HEK293 (cell line): ENCODE measurements around the gene LACTBL1.

Source experiments
- CTCF ChIA-PET: fragments of 350-600 bp; formaldehyde crosslinking; extraction: SDS; loops from one replicate; lab custom pipeline; 2021; ENCODE audit warnings: antibody characterized with exemption; lab: Yijun Ruan, JAX
- POLR2A ChIA-PET: fragments of 300-600 bp; formaldehyde crosslinking; extraction: SDS; loops from one replicate; lab custom pipeline; 2020; ENCODE audit warnings: antibody characterized with exemption, inconsistent platforms; lab: Yijun Ruan, JAX
- H3K27ac ChIP-seq: fragments of 200-500 bp; sonication (Bioruptor generic); 2 replicates; pipeline ENCODE4 v1.5.1; 2014; ENCODE audit warnings: low read depth, low read length, control low read depth, inconsistent platforms; ENCODE audit errors: extremely low read depth
- H3K36me3 ChIP-seq, 2 experiments: fragments of 200-500 bp in 1 of 2; sonication (Bioruptor generic) in 1 of 2; 1 replicate in 1 of 2; 2 replicates in 1 of 2; pipeline ENCODE4 v1.5.1; 2014 to 2017; ENCODE audit warnings: inconsistent platforms in 2 of 2, low read length in 2 of 2; ENCODE audit not compliant: control insufficient read depth in 2 of 2, insufficient read depth in 1 of 2
- H3K4me1 ChIP-seq: fragments of 200-500 bp; sonication (Bioruptor generic); 2 replicates; pipeline ENCODE4 v1.5.1; 2014; ENCODE audit warnings: mild to moderate bottlenecking, low read length, inconsistent platforms; ENCODE audit not compliant: control insufficient read depth, insufficient read depth
- H3K4me3 ChIP-seq: 2 replicates; pipeline ENCODE4 v1.5.1; 2011; ENCODE audit warnings: low read depth, mild to moderate bottlenecking, control low read depth, low read length, moderate library complexity
- H3K9me3 ChIP-seq: fragments of 200-500 bp; sonication (Bioruptor generic); 2 replicates; pipeline ENCODE4 v1.5.1; 2014; ENCODE audit warnings: low read depth, low read length, inconsistent platforms; ENCODE audit not compliant: control insufficient read depth, insufficient read depth
- CTCF ChIP-seq: fragments of 450-650 bp; formaldehyde crosslinking; IDR thresholded peaks from 2 replicates; pipeline ENCODE4 v1.5.1; 2016; ENCODE audit warnings: missing biosample characterization, missing genetic modification characterization
- REST ChIP-seq: fragments of 450-650 bp; formaldehyde crosslinking; IDR thresholded peaks from 2 replicates; pipeline ENCODE4 v1.5.1; 2016; ENCODE audit warnings: missing biosample characterization, missing genetic modification characterization
- TRIM28 ChIP-seq: IDR thresholded peaks from 2 replicates; pipeline ENCODE4 v1.6.1; 2011; ENCODE audit warnings: low read length, control low read depth, borderline replicate concordance
- WT1 ChIP-seq: fragments of 450-650 bp; formaldehyde crosslinking; IDR thresholded peaks from 2 replicates; pipeline ENCODE4 v1.5.1; 2016; ENCODE audit warnings: missing biosample characterization, missing genetic modification characterization
- YY1 ChIP-seq: fragments of 450-650 bp; formaldehyde crosslinking; IDR thresholded peaks from 2 replicates; pipeline ENCODE4 v1.5.1; 2018; ENCODE audit warnings: missing biosample characterization, missing genetic modification characterization
- ZNF132 ChIP-seq: fragments of 450-650 bp; formaldehyde crosslinking; IDR thresholded peaks from 2 replicates; pipeline ENCODE4 v1.5.1; 2017; ENCODE audit warnings: missing biosample characterization, missing genetic modification characterization, borderline replicate concordance
- ZNF133 ChIP-seq: fragments of 450-650 bp; formaldehyde crosslinking; IDR thresholded peaks from 2 replicates; pipeline ENCODE4 v1.5.1; 2016; ENCODE audit warnings: missing biosample characterization, missing genetic modification characterization
- ZNF140 ChIP-seq: fragments of 450-650 bp; formaldehyde crosslinking; IDR thresholded peaks from 2 replicates; pipeline ENCODE4 v1.5.1; 2016; ENCODE audit warnings: missing biosample characterization, missing genetic modification characterization
- ZNF175 ChIP-seq: fragments of 450-650 bp; formaldehyde crosslinking; IDR thresholded peaks from 2 replicates; pipeline ENCODE4 v1.5.1; 2016; ENCODE audit warnings: missing biosample characterization, missing genetic modification characterization
- ZNF324 ChIP-seq: fragments of 450-650 bp; formaldehyde crosslinking; IDR thresholded peaks from 2 replicates; pipeline ENCODE4 v1.5.1; 2016; ENCODE audit warnings: missing biosample characterization, missing genetic modification characterization
- ZNF37A ChIP-seq: fragments of 450-650 bp; IDR thresholded peaks from 2 replicates; pipeline ENCODE4 v1.5.1; 2018; ENCODE audit warnings: missing biosample characterization, missing genetic modification characterization
- ZNF501 ChIP-seq: fragments of 450-650 bp; formaldehyde crosslinking; IDR thresholded peaks from 2 replicates; pipeline ENCODE4 v1.5.1; 2016; ENCODE audit warnings: missing biosample characterization, missing genetic modification characterization
- ZNF529 ChIP-seq: fragments of 450-650 bp; formaldehyde crosslinking; IDR thresholded peaks from 2 replicates; pipeline ENCODE4 v1.5.1; 2017; ENCODE audit warnings: missing genetic modification characterization, missing biosample characterization; ENCODE audit not compliant: insufficient replicate concordance
- ZNF555 ChIP-seq: fragments of 450-650 bp; formaldehyde crosslinking; conservative IDR thresholded peaks from 2 replicates; pipeline ENCODE4 v1.5.1; 2017; ENCODE audit warnings: missing biosample characterization, mild to moderate bottlenecking, missing genetic modification characterization, inconsistent platforms
- ZNF560 ChIP-seq: fragments of 450-650 bp; formaldehyde crosslinking; IDR thresholded peaks from 2 replicates; pipeline ENCODE4 v1.5.1; 2017; ENCODE audit warnings: missing biosample characterization, missing genetic modification characterization, borderline replicate concordance
- ZNF623 ChIP-seq: fragments of 450-650 bp; formaldehyde crosslinking; IDR thresholded peaks from 2 replicates; pipeline ENCODE4 v1.5.1; 2016; ENCODE audit warnings: missing biosample characterization, missing genetic modification characterization
- ZNF664 ChIP-seq: fragments of 450-650 bp; formaldehyde crosslinking; IDR thresholded peaks from 2 replicates; pipeline ENCODE4 v1.5.1; 2016; ENCODE audit warnings: missing biosample characterization, missing genetic modification characterization
- TF ChIP-seq, protein P1 (sequence below): fragments of 450-650 bp; formaldehyde crosslinking; IDR thresholded peaks from 2 replicates; pipeline ENCODE4 v1.5.1; 2016; ENCODE audit warnings: missing biosample characterization, missing genetic modification characterization, borderline replicate concordance
- TF ChIP-seq, protein P2 (sequence below): fragments of 450-650 bp; formaldehyde crosslinking; IDR thresholded peaks from 2 replicates; pipeline ENCODE4 v1.5.1; 2017; ENCODE audit warnings: missing biosample characterization, missing genetic modification characterization

Gene LACTBL1

GRCh38 chr1:22913421-22914141, 59.1 kb downstream of the LACTBL1 start (continued):
- TF ChIP-seq ZNF560 (tag by site-specific recombination) (no peak), TRIM28 (no peak), CTCF (no peak), ZNF175 (tag by site-specific recombination) (no peak)

GRCh38 chr1:22912311-22912710, 60.4 kb downstream of the LACTBL1 start:
- ChIA-PET CTCF (interaction anchor here (0.6 to 1.3 kb wide), 3 partner anchors 8 to 62 kb away, joined by 3 to 4 read pairs (median 3); no protein-coding TSS in a partner anchor), POLR2A (no interaction called here)
- no peak overlapping the region for H3K4me3 ChIP-seq
- no peaks in the 10 kb centered on the region for H3K9me3 ChIP-seq
- TF ChIP-seq YY1 (tag by site-specific recombination): no peak
- TF ChIP-seq ZNF37A (tag by site-specific recombination): no peak
- TF ChIP-seq, protein P1, sequence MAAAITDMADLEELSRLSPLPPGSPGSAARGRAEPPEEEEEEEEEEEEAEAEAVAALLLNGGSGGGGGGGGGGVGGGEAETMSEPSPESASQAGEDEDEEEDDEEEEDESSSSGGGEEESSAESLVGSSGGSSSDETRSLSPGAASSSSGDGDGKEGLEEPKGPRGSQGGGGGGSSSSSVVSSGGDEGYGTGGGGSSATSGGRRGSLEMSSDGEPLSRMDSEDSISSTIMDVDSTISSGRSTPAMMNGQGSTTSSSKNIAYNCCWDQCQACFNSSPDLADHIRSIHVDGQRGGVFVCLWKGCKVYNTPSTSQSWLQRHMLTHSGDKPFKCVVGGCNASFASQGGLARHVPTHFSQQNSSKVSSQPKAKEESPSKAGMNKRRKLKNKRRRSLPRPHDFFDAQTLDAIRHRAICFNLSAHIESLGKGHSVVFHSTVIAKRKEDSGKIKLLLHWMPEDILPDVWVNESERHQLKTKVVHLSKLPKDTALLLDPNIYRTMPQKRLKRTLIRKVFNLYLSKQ: no peak
- TF ChIP-seq, protein P2, sequence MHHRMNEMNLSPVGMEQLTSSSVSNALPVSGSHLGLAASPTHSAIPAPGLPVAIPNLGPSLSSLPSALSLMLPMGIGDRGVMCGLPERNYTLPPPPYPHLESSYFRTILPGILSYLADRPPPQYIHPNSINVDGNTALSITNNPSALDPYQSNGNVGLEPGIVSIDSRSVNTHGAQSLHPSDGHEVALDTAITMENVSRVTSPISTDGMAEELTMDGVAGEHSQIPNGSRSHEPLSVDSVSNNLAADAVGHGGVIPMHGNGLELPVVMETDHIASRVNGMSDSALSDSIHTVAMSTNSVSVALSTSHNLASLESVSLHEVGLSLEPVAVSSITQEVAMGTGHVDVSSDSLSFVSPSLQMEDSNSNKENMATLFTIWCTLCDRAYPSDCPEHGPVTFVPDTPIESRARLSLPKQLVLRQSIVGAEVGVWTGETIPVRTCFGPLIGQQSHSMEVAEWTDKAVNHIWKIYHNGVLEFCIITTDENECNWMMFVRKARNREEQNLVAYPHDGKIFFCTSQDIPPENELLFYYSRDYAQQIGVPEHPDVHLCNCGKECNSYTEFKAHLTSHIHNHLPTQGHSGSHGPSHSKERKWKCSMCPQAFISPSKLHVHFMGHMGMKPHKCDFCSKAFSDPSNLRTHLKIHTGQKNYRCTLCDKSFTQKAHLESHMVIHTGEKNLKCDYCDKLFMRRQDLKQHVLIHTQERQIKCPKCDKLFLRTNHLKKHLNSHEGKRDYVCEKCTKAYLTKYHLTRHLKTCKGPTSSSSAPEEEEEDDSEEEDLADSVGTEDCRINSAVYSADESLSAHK (tag by site-specific recombination): no peak
- no peak for TF ChIP-seq WT1 (tag by site-specific recombination)
- no peak overlapping the region for H3K27ac ChIP-seq
- no peaks in the 10 kb centered on the region for H3K4me1 ChIP-seq
- H3K36me3 ChIP-seq: peaks cover 0 to 22% of the 10 kb centered on the region in 2 experiments; a peak in 2 of 3 replicates

DNA sequence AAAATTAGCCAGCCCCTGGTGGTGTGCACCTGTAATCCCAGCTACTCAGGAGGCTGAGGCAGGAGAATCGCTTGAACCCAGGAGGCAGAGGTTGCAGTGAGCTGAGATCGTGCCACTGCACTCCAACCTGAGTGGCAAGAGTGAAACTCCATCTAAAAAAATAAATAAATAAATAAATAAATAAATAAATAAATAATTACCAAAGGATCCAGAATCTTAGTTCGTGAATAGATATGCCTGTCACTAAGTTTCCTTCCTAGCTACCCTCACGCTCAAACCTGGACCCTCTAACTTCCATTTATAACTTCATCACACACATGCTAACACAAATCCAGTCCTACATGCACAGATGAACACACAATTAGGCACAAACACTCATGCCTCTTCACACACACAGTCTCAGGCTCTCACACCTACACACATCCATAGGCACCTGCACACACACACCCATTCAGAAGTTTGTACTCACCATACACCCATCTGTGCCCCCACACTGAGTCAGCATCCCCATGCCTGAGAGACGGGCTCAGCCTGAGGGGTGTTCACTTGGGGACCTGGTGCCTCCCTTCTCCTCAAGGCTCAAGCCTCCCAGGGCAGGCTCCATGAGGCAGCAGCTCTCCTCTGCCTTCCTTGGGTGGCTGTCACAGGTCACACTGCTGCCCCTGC, 61.5 kb downstream of the LACTBL1 start:
- Histone ChIP-seq H3K9me3 (no peaks in the 10 kb centered on the region), H3K4me3 (no peak overlapping the region), H3K4me1 (no peaks in the 10 kb centered on the region), H3K27ac (no peak overlapping the region), H3K36me3 (peaks cover 0 to 29% of the 10 kb centered on the region in 2 experiments; a peak in 2 of 3 replicates)
- CTCF ChIA-PET: interaction anchor here (0.6 to 0.8 kb wide), 2 partner anchors 53 to 1653 kb away, joined by 3 read pairs; no protein-coding TSS in a partner anchor
- POLR2A ChIA-PET: no interaction called here
- TF ChIP-seq ZNF555 (tag by site-specific recombination) (peak; percentile 73), ZNF324 (tag by site-specific recombination) (no peak), ZNF501 (0 out of 2 replicates have a peak, but pooled peaks have one; percentile 52), ZNF133 (tag by site-specific recombination) (no peak), ZNF529 (tag by site-specific recombination) (peak; percentile 34), REST (tag by site-specific recombination) (no peak; the same call in 1 of the 2 replicates), ZNF623 (tag by site-specific recombination) (peak; percentile 69), ZNF140 (tag by site-specific recombination) (peak; percentile 62; the same call in 1 of the 2 replicates), ZNF664 (tag by site-specific recombination) (peak; percentile 70; the same call in 1 of the 2 replicates), ZNF132 (tag by site-specific recombination) (no peak)
- TF ChIP-seq, protein P2 (tag by site-specific recombination): no peak
